NCI-H526 (cell line): ENCODE results near the gene KIRREL3.
"Not testable (repeated sequence)": the region's sequence is repeated elsewhere in the genome, so short reads cannot be mapped to it uniquely, and the experiment has no call there.

Experiments used
- DNase-seq, 2 experiments: peaks; one replicate each; lab custom pipeline; 2025; lab: John Stamatoyannopoulos, UW

KIRREL3 gene

GRCh38 chr11:126382641-126383040, 617.9 kb downstream of the KIRREL3 start:
- DNase-seq = not testable (repeated sequence)

GRCh38 chr11:126381960-126382359, 618.6 kb downstream of the KIRREL3 start:
- DNase-seq = not testable (repeated sequence)

- no peak for DNase-seq
Observed at GRCh38 chr11:126380909-126381308, 619.7 kb downstream of the KIRREL3 start.

- DNase-seq = no peak
Observed at GRCh38 chr11:126378763-126379162, 621.8 kb downstream of the KIRREL3 start.

GRCh38 chr11:126375726-126376125, 624.8 kb downstream of the KIRREL3 start:
- DNase-seq = no peak

GRCh38 chr11:126374562-126375300, 625.8 kb downstream of the KIRREL3 start:
- not testable (repeated sequence) for DNase-seq

GRCh38 chr11:126373389-126374066, 627.0 kb downstream of the KIRREL3 start:
- DNase-seq = not testable (repeated sequence)
